Stimulated activated CD8-positive, alpha-beta memory T cell treated with anti-CD3 and anti-CD28 coated beads, Interleukin-15, amount 100 ng/mL, for 48 hours (primary cell): Measurements from ENCODE around the gene EYS.
"Not testable (repeated sequence)": the region's sequence is repeated elsewhere in the genome, so short reads cannot be mapped to it uniquely, and the experiment has no call there.

ENCODE experiments used
- DNase-seq, 2 donors: peaks; one replicate each; pipeline ENCODE4 v3.0.0-alpha.2; 2020; ENCODE audit warnings: low read depth in 2 of 2

Gene EYS

DNA sequence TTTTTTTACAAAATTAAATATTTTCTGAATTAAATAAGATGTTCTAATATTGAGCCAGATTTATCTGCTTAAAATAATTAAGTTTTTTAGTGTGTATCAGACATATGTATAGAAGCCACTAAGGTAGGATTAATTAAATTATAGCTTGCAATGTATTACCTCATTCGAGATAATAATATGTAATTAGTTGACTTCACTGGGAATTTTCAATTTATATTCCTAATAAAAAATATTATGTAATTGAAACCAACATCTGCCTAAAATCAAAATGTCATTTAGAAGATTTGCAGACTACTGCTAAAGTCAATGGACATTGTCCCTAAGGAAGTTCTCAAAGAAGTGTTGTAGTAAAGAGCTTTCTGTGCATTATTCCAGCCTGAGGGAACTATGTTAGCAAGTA, 254.7 kb downstream of the EYS start:
- DNase-seq: no peak

DNA sequence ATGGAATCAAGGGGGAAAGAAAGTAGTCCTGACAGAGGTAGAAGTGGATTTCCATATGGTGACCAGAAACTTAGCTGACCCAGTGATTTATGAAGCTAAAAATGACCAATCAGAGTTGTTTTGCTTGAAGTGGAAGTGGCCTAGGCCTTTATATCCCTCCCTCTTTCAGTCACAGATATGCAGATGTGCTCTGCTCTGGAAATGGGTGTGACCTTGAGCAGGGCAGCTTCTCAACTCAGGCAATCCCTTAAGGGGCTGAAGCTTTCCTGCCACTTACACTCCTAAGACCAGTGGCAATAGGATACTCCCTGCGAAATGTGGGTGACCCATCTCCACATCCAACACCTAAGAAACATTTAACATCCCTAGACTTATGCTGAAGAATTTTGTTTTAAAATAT, 256.6 kb downstream of the EYS start:
- DNase-seq: no peak

DNA sequence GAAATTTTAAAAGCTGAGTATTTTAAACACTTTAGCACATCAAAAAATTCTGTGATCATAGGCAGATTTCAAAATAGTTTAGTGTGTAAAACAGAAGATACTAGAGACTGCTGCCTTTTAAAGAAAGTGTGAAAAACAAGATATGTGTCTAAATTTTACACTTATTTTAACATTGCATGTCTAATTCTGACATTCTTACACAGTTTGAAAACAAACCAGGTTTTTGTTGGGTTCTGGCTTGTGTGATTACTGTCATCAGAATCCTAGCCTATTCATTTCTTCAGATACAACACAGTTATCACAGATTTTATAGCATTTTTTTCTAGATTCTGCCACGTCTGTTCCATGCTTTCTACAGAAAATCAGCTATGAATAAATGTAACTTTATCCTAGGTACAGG, 257.1 kb downstream of the EYS start:
- no peak for DNase-seq

DNA sequence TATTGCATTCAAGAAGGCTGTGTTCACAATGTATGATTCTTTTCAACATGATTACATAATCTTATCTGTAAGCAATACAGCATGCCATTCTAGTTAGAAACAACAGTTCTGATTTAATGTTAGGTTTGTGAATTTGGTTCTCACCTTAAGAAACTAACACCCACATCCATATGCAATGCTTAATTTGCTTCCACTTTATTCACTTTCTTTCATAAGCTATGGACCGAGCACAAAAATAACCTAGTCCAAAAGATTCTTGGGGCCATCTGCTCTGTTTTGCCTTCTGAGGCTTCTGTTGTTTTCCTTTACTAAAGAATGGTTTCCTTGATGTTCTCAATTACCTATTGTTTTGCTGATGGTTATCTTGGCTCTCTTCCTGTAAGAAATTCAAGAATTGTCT, 258.2 kb downstream of the EYS start:
- no peak for DNase-seq

DNA sequence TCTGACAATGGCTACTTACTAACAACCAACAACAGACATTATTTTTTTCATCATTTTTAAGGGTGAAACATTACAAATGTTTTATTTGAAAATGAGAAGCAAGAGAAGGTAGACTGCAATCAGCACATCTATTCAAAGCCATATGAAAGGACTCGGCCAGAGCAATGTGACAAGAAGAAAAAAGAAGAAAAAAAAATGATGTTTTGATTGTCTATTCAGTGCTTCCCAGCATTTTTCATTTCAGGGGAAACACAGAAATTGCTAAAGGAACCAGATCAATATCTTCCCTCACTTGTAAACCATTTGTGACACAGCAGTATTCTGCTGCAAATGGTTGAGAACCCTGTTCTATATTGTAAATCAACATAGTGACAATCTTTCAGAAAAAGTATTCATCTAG, 270.7 kb downstream of the EYS start:
- DNase-seq: no peak

DNA sequence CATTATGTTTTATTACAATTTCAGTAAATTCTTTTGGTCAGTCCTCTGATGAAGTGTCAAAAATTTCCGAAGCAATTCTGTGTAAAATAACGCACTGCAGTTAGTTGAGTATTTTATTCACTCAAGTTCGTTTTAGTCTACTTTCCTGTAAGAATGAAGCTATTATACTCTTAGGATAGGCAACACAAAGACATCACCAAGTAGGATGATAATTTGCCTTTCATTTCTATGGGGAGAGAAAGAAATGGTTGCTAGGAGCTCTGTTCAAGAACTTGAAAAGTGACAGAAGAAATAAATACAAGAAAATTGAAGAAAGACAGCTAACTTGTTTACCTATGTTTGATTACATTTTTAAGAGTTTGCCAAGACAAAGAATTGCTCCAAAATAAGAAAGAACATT, 290.4 kb downstream of the EYS start:
- DNase-seq: no peak

DNA sequence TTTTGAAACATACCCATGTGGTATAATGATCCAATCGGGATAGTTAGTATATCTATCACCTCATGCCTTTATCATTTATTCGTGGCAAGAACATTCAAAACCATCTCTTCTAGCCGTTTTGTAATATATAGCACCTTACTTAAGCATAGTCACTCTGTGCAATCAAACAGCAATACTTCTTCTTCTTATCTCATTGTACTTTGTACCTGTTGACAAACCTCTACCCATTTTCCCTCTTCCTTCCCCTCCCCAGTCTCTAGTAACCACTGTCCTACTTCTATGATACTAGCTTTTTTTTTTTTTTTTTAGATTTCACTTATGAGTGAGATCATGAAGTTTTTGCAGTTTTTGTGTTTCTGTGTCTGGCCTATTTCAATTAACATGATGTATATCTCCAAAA, 296.7 kb downstream of the EYS start:
- no peak for DNase-seq

DNA sequence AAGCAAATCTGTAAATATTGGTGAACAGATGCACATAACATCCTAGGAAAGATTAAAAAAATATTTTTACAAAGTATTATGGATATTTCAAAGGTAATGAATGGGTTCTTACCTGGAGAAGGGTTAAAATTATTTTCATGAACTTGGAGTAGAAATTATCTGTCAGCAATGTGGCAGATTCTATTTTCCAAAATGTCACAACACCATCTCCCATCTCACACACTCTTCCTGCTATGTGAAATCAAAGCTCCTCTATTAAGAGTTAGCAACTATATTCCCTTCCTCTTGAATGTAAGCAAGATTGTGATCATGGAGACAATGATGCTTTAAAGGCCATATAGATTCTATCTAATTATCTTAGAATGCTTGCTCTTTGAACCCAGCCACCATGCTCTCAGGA, 304.5 kb downstream of the EYS start:
- DNase-seq: no peak

DNA sequence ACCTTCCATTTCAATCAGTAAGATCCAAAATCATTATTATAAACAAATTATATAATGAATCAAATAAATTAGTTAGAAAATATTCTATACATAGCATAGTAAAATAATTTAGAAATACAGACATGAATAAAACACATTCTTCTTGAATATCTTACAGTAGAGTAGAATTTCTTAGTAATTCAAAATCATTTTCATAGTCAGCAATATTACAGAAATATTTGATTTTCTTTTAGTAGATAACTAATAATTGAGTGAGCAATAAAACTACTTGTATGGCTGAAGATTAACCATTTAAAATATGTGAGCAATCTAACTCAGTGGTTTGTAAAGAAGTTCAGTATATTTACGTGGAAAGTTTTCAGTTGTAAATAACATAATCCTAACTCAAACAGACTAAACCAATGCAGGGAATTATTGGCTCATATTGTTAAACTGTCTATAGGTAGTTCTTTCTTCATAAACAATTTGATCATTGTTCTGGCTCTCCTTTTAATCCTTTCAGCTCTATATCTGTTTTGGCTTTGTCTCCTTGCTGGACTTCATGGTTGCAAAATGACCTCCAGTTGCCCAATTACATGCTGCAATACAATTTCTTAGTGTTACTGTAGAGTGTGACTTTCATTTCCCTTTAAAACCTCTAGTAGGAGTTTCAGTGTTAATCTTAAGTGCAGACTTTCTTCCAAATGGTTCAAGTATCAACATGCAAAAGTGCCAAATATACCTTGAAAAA, 307.5 kb downstream of the EYS start:
- no peak for DNase-seq

DNA sequence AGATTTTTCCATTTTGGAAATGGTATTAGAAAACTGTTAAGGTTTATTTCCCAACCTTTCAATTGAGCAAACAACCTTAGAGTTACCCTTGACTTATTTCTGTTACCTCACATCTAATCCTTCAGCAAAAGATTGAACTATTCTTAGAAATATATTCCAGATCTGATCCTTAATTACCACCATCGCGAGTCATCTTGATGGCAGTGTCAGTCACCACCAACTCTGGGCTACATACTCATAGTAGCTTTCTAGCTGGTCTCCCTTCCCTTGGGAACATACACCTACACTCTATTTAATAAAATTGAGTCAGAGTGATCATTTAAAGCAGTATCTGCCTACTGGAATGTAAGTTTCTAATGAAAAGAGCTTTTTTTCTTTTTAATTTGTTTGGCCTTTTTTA, 308.2 kb downstream of the EYS start:
- DNase-seq: no peak

DNA sequence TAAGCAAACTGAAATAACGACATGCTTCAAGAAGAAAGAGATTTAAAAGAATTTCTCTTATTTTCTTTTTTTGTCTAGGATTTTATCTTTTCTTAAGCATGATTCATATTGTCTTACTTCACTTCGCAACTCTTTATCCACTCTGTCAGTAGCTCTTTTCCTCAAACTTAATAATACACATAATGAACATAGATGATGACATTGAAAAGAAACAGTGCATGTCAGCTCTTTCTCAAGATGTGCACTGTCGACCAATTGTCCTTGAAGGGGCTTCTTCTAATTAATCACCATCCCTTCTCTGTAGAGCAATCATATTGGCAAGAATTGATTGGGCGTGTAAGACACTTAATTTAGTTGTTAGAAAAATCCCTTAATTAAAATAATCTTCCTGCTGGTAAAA, 356.5 kb downstream of the EYS start:
- DNase-seq: no peak

DNA sequence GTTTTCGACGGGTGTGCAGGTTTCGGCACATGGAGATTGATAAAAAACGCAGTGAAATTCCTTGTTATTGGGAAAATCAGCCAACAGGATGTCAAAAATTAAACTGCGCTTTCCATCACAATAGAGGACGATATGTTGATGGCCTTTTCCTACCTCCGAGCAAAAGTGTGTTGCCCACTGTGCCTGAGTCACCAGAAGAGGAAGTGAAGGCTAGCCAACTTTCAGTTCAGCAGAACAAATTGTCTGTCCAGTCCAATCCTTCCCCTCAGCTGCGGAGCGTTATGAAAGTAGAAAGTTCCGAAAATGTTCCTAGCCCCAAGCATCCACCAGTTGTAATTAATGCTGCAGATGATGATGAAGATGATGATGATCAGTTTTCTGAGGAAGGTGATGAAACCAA, 404.4 kb downstream of the EYS start:
- not testable (repeated sequence) for DNase-seq

DNA sequence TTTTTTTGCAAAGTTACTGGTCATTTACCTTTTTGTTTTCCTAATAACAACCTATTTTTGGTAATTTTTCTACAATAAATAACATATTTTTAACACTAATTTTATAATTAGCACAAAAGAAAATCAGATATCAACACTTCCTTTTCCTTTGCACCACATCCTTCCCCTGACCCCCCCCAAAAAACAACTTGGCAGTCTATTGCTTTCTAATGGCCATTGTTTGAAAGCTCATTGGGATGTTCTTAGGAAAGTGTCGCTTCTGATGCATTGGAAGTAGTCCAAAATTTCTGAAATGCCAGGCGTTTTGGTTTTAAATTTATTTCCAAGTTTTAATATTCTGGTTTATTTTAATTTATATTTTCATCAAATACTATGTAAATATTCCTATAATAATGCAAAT, 407.8 kb downstream of the EYS start:
- no peak for DNase-seq

DNA sequence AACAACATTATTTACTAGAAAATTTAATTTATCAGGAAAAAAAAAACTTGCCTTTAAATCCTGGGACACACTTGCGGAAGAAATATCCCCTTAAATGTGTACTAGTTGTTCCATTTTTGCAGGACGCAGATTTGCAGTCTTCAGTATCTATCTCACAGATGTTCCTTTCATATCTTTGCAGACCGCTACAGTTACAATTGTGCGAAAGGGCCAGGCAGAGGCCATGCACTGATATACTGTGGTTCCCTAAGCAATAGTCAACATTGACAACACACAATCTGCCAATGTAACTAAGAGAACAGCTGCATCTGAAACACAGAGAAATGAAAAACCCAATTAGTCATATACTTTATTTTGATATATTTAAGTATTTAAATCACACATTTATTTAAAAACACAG, 411.2 kb downstream of the EYS start:
- no peak for DNase-seq

DNA sequence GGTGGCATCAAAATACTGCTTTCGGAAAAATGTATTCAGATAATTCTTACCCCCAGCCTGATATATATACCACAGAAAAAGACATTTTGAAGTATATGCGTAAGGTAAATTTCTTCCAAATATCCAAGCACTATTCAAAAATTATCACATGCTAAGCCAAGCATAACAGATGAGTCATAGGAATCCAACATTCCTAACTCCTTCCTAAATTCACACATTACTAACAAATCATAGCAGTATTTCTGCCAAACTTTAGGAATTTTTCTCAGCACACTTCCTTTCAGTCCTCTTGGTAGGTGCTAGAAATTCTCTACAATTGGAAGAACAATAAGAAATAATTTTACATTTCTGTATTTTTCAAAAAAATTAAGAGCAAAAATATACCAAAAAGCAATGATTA, 417.5 kb downstream of the EYS start:
- no peak for DNase-seq

DNA sequence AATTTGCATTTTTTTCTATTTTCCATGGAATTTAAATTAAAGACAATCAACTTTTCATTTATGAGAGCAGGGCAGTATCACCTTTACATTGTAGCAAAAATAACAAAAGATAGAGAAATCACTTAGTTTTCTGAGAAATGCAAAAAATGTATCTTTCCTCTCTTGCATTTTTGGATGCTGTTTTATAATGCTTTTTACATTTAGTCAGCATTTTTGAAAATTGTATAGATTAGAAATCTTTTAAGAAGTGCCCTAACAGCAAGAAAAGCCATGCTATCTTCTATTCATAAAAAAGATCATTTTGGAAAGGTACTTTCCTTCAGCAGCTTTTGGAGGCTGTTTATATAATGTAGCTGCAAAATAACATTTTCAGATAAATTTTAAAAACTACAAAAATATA, 421.8 kb downstream of the EYS start:
- no peak for DNase-seq

DNA sequence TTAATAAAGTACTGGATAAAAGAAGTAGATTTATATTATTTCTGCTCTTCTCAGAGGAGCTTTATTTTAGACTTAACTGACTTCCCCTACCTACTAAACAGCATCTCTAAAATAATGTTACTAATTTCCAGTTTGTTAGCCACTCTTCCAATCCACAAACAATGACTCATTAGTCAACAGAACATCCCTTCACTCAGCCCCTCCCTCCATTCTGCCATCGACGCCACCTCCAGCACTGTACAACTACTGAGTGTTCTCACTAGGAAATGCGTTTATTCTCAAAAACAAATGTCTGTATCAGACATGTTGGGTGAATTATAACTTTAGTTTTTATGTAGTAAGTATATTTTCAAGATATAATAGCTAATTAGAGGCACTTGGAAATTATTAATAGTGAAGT, 427.0 kb downstream of the EYS start:
- DNase-seq: no peak

DNA sequence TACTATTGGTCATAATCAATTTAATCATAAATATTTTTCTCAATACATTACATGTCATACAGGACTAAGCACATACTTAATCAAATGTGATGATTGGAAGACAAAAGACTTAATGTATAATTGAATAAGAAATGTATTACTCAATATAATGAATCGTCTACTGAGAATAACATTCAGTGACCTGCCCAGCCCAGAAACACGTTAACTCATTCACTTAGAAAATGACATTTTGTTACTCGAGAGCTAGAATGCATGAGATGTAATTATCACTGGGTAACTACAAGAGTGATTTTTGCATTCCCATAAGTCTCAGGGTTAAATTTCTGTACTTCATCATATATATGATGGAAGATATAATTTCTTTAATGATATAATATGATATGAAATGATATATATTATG, 444.8 kb downstream of the EYS start:
- DNase-seq: no peak

DNA sequence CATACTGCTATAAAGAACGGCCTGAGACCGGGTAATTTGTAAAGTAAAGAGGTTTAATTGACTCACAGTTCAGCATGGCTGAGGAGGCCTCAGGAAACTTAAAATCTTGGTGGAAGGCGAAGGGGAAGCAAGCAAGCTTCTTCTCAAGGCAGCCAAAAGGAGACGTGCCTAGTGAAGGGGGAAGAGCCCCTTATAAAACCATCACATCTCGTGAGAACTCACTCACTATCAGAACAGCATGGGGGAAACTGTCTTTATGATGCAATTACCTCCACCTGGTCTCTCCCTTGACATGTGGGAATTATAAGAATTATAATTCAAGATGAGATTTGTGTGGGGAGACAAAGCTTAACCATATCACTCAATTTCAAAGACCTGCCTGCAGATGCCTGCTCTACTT, 447.0 kb downstream of the EYS start:
- no peak for DNase-seq

DNA sequence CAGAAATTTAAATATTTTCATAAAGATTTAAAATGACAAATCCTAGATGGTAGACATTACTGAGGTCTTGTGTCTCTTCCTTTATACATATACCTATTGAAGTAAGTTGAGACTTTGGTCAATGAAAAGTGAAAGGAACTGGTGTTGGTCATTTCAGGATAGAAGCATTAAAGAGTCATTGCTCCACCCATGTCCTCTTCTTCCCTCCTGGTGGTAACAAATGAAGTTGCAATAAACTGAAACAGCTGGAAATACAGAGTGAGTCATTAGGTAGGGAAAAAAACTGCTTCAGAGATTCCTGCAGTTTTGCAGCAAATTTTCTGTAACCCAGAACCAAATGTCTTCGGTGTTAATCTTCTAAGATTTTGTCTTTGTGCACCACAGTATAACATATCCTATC, 448.0 kb downstream of the EYS start:
- no peak for DNase-seq

DNA sequence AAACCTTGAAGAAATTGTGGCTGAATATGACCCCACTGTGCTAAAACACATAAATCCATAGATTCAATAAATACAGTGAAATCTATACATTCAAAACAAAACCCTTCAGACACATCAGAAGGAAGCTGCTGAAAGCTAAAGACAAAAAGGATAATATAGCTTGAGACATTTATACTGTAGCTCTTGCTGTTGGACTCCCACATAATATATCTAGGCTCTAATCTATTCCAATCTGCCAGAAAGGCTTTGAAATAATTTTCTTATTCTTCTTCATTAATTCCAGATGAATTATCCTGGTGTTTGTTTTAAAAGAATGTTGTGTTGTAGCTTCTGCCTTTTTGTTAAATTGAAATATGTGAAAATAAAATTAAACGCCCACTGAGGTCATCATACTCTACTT, 454.0 kb downstream of the EYS start:
- no peak for DNase-seq

DNA sequence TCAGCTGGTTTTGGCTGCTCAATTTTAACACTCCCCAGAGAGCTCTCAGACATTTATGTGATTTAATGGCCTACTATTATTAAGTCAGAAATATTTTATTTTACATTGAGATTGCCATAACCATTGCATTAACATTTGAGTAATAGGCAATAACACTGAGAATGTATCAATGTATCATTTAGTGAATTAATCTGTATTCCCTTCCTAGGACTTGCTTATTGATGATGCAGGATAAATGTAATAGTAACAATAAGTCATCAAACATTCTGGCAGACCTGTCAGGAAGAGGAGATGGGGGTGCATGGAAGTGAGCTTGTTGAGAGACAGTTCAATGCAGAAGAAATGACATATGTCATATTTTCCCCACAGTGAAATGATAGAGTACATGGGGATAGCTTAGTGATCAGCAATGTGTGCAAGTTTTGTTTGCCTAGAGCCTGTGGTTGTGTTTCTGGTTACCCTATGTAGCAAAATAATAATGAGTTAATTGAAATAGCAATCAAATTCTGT, 458.9 kb downstream of the EYS start:
- no peak for DNase-seq

DNA sequence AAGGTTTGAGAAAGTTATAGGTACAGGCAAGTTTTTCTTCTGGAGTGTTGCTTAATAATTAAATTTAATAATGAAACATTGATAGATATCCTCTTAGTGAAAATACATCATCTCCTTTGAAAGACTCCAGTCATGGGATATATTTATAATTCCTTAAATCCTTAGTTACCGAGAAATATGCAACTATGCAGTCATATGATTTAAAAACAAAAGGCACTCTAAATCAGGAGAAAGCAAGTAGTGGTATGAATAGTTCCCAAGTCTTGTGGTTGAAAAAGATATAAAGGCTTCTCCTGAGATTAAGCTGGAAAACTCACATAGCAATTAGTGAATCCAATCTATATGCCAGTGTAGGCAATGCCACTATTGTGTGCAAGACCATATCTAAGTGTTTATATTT, 475.4 kb downstream of the EYS start:
- DNase-seq: no peak

DNA sequence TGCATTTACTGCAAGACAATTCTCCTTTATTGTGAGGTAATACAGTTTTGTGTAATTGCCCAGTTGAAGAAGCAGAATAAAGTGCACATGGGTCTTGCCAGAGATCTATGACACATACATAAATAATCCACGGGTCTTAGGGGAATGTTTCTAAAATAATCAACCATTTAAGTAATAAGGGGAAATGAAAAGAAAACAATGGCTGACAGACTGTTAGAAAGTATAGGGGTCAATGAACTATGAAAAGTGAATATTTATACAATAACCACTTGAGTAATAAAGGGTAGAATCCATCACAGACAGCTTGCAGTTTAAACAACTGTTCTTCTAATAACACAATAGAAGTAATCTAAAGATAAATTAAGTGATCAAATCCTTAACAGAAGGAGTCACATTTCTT, 477.2 kb downstream of the EYS start:
- no peak for DNase-seq
